Measurements from ENCODE around the gene FMN1. TPM values are rescaled to one million over a fixed set of nuclear protein-coding genes. Genes with fewer than 3 reads are reported as not detected.

Gene FMN1
- total RNA-seq, 2 donors from 2014 or later = 0.60 to 1.1 TPM

GRCh38 chr15:33094336-33094735 lies 100.2 kb downstream of the FMN1 start:
- no peak overlapping the region for H3K4me3 ChIP-seq (ENCODE audit: low read length)
- no peak for DNase-seq
- H3K27me3 ChIP-seq (ENCODE audit: control insufficient read depth, insufficient read depth, low read length, poor library complexity, severe bottlenecking) = peaks cover 10% of the 10 kb centered on the region
- 92 to 100% methylated on average over 1 to 2 of the region's 2 CpGs for WGBS, 2 experiments (ENCODE audit: insufficient coverage in 1 of 2, insufficient read length in 1 of 2)
- no peak for TF ChIP-seq CTCF (conservative IDR thresholded peaks at IDR 0.05)
- Mint-ChIP-seq H3K9me3 (no peaks in the 10 kb centered on the region), H3K4me3 (no peak overlapping the region), H3K4me1 (no peaks in the 10 kb centered on the region), H3K36me3 (ENCODE audit: low read depth) (no peaks in the 10 kb centered on the region), H3K27ac (no peak overlapping the region), H3K27me3 (ENCODE audit: insufficient read depth) (peaks cover 8% of the 10 kb centered on the region)
- no peak overlapping the region for H3K9ac ChIP-seq (ENCODE audit: extremely low read depth, low read length, poor library complexity, severe bottlenecking)
- no peaks in the 10 kb centered on the region for H3K36me3 ChIP-seq (ENCODE audit: control insufficient read depth, insufficient read depth, low read length)
- H3K9me3 ChIP-seq (ENCODE audit: control insufficient read depth, low read length) = no peaks in the 10 kb centered on the region
- no peaks in the 10 kb centered on the region for H3K4me1 ChIP-seq (ENCODE audit: control insufficient read depth, insufficient read depth, low read length)
- no peak overlapping the region for H3K27ac ChIP-seq (ENCODE audit: low read depth, low read length)

GRCh38 chr15:33093222-33093621 lies 101.3 kb downstream of the FMN1 start:
- 95% methylated on average over 2 of the region's 2 CpGs; no CpG with 5 or more reads in 1 of the 2 experiments for WGBS, 2 experiments (ENCODE audit: insufficient coverage in 1 of 2, insufficient read length in 1 of 2)
- H3K9me3 ChIP-seq (ENCODE audit: control insufficient read depth, low read length) = no peaks in the 10 kb centered on the region
- H3K9ac ChIP-seq (ENCODE audit: extremely low read depth, low read length, poor library complexity, severe bottlenecking) = no peak overlapping the region
- no peaks in the 10 kb centered on the region for H3K4me1 Mint-ChIP-seq
- no peak for DNase-seq
- H3K36me3 ChIP-seq (ENCODE audit: control insufficient read depth, insufficient read depth, low read length) = no peaks in the 10 kb centered on the region
- no peaks in the 10 kb centered on the region for H3K4me1 ChIP-seq (ENCODE audit: control insufficient read depth, insufficient read depth, low read length)
- H3K27ac Mint-ChIP-seq = no peak overlapping the region
- no peak overlapping the region for H3K27ac ChIP-seq (ENCODE audit: low read depth, low read length)
- peaks cover 6% of the 10 kb centered on the region for H3K27me3 Mint-ChIP-seq (ENCODE audit: insufficient read depth)
- H3K4me3 Mint-ChIP-seq = no peak overlapping the region
- no peaks in the 10 kb centered on the region for H3K9me3 Mint-ChIP-seq
- peaks cover 10% of the 10 kb centered on the region for H3K27me3 ChIP-seq (ENCODE audit: control insufficient read depth, insufficient read depth, low read length, poor library complexity, severe bottlenecking)
- no peaks in the 10 kb centered on the region for H3K36me3 Mint-ChIP-seq (ENCODE audit: low read depth)
- no peak for TF ChIP-seq CTCF (conservative IDR thresholded peaks at IDR 0.05)
- no peak overlapping the region for H3K4me3 ChIP-seq (ENCODE audit: low read length)

GRCh38 chr15:33091983-33092693 lies 102.4 kb downstream of the FMN1 start:
- no peak for DNase-seq
- no peak overlapping the region for H3K4me3 Mint-ChIP-seq
- H3K9me3 ChIP-seq (ENCODE audit: control insufficient read depth, low read length) = no peaks in the 10 kb centered on the region
- no peaks in the 10 kb centered on the region for H3K9me3 Mint-ChIP-seq
- WGBS, 2 experiments (ENCODE audit: insufficient coverage in 1 of 2, insufficient read length in 1 of 2) = 92 to 98% methylated on average over 11 to 15 of the region's 15 CpGs
- H3K4me1 Mint-ChIP-seq = no peaks in the 10 kb centered on the region
- no peaks in the 10 kb centered on the region for H3K4me1 ChIP-seq (ENCODE audit: control insufficient read depth, insufficient read depth, low read length)
- H3K9ac ChIP-seq (ENCODE audit: extremely low read depth, low read length, poor library complexity, severe bottlenecking) = no peak overlapping the region
- H3K27me3 Mint-ChIP-seq (ENCODE audit: insufficient read depth) = peaks cover 6% of the 10 kb centered on the region
- no peaks in the 10 kb centered on the region for H3K36me3 ChIP-seq (ENCODE audit: control insufficient read depth, insufficient read depth, low read length)
- H3K36me3 Mint-ChIP-seq (ENCODE audit: low read depth) = no peaks in the 10 kb centered on the region
- no peak for TF ChIP-seq CTCF (conservative IDR thresholded peaks at IDR 0.05)
- no peak overlapping the region for H3K27ac Mint-ChIP-seq
- H3K27me3 ChIP-seq (ENCODE audit: control insufficient read depth, insufficient read depth, low read length, poor library complexity, severe bottlenecking) = peaks cover 10% of the 10 kb centered on the region
- no peak overlapping the region for H3K27ac ChIP-seq (ENCODE audit: low read depth, low read length)
- H3K4me3 ChIP-seq (ENCODE audit: low read length) = no peak overlapping the region

All from endodermal cell (in vitro differentiated cells).